Measurements from ENCODE around the gene FMOD. TPM values are rescaled to one million over a fixed set of nuclear protein-coding genes. Genes with fewer than 3 reads are reported as not detected.
A peak's percentile ranks its signal among the peaks of the same experiment; 100 is the strongest.

Gene FMOD
- total RNA-seq, 1 donor from 2014 or later = 0.47 TPM

- DNase-seq (ENCODE audit: low spot score) = no peak
- H3K27me3 Mint-ChIP-seq (ENCODE audit: low read depth) = peaks cover 3% of the 10 kb centered on the region
- peaks cover 7% of the 10 kb centered on the region for H3K4me1 Mint-ChIP-seq (ENCODE audit: low read depth)
- H3K36me3 Mint-ChIP-seq (ENCODE audit: low read depth) = no peaks in the 10 kb centered on the region
- H3K9me3 Mint-ChIP-seq (ENCODE audit: low read depth) = no peaks in the 10 kb centered on the region
- H3K27ac Mint-ChIP-seq (ENCODE audit: unreplicated experiment) = no peak overlapping the region
- TF ChIP-seq CTCF (IDR thresholded peaks at IDR 0.05) = no peak
- H3K4me3 Mint-ChIP-seq (ENCODE audit: unreplicated experiment) = no peak overlapping the region
Measured at GRCh38 chr1:203336097-203336496, 14.8 kb downstream of the FMOD start.

DNA sequence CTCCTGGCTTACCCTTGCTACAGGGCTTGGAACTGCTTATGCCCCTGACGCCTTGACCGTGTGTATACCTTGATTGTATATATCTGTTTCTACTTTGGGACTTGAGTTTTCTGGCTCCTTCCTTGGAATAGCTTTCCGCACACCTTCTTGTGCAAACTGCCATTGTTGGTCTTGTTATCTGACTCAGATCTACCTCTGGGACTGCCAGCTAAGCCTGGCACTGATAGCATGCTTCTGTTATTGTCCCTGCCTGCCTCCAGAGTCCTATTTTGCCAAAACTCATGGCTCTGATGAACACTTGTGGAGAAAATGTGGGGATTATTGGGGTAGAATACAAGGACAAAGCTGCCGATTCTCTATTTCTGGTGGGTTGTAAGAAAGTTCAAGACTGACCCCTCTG, 15.4 kb downstream of the FMOD start:
- no peak for TF ChIP-seq CTCF (IDR thresholded peaks at IDR 0.05)
- Mint-ChIP-seq H3K27ac (ENCODE audit: unreplicated experiment) (no peak overlapping the region), H3K27me3 (ENCODE audit: low read depth) (peaks cover 3% of the 10 kb centered on the region), H3K9me3 (ENCODE audit: low read depth) (no peaks in the 10 kb centered on the region), H3K4me1 (ENCODE audit: low read depth) (peaks cover 7% of the 10 kb centered on the region), H3K4me3 (ENCODE audit: unreplicated experiment) (no peak overlapping the region), H3K36me3 (ENCODE audit: low read depth) (no peaks in the 10 kb centered on the region)
- DNase-seq (ENCODE audit: low spot score) = no peak

DNA sequence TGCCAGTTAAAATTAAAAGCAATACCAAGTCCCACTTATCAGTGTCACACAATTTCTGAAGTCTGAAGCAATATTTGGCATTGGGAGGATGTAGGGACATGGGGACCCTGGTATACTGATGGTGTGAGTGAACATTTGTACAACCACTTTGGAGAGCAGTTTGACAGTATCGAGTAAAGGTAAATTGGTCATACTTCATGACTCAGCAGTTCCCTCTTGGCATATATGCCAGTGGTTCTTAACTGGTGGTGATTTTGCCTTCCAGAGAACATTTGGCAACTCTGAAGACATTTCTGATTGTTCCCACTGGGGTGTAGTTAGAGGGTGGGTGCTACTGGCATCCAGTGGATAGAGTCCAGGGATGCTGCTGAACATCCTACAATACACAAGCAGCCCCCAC, 19.7 kb downstream of the FMOD start:
- Mint-ChIP-seq H3K4me1 (ENCODE audit: low read depth) (peaks cover 18% of the 10 kb centered on the region), H3K36me3 (ENCODE audit: low read depth) (no peaks in the 10 kb centered on the region), H3K9me3 (ENCODE audit: low read depth) (no peaks in the 10 kb centered on the region), H3K4me3 (ENCODE audit: unreplicated experiment) (no peak overlapping the region), H3K27ac (ENCODE audit: unreplicated experiment) (no peak overlapping the region), H3K27me3 (ENCODE audit: low read depth) (peaks cover 3% of the 10 kb centered on the region)
- DNase-seq (ENCODE audit: low spot score) = no peak
- TF ChIP-seq CTCF (IDR thresholded peaks at IDR 0.05) = no peak

DNA sequence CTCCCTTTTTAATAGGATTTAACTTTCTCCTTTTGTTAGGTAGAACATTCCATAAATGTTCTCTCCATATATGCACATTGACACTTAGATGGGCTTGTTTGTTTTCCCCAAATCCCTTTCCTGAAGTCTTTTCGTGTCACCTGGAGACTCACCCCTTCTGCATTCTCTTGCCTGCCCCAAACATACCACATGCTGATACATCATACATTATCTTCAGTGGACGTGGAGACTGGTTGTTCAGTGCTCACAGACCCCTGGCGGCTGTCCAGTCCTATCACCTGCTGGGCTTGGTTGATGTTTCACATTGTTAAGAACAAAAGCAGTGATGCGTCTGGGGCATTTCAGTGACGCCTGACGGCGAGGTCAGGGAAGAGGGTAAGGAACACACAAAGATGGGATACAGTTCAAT, 22.2 kb downstream of the FMOD start:
- Mint-ChIP-seq H3K9me3 (ENCODE audit: low read depth) (no peaks in the 10 kb centered on the region), H3K27ac (ENCODE audit: unreplicated experiment) (no peak overlapping the region), H3K4me1 (ENCODE audit: low read depth) (peaks cover 33% of the 10 kb centered on the region), H3K4me3 (ENCODE audit: unreplicated experiment) (no peak overlapping the region), H3K36me3 (ENCODE audit: low read depth) (no peaks in the 10 kb centered on the region), H3K27me3 (ENCODE audit: low read depth) (peaks cover 3% of the 10 kb centered on the region)
- peak; percentile 20 for TF ChIP-seq CTCF (IDR thresholded peaks at IDR 0.05)
- no peak for DNase-seq (ENCODE audit: low spot score)

DNA sequence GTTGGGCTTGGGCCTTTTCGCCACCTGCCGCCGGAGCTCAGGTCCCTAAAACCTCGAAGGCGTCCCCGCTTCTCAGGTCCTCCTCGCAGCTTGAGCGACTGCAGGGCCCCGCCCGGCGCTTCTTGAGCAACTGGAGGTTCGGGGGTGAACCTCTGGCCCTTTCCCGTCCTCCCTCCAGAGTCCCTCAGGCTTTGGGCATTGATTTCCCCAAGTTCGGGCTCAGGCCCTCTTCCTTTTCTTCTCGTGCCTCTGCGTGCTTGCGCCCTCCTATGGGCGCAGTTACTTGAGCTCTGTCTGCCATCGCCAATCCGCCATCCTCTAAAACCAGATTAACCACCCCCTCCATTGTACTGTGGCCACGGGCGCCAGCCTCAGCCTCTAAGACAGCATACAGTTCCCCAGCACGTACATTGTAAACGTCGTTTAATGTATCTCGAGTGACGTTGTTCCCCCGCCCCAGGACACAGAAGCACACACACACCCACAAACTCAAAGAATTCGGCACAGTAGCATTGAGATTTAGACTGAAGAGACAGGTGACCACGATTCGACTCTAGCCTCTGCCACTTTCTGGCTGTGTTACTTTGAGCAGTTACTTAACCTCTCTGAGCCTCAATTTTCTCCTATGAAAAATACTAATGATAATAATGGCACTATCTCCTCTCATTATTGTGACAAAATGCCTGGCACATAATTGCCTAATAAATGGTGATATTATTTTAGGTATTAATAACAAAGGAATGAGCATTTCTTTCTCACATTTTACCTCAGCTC, 23.1 kb downstream of the FMOD start:
- Mint-ChIP-seq H3K9me3 (ENCODE audit: low read depth) (no peaks in the 10 kb centered on the region), H3K27me3 (ENCODE audit: low read depth) (peaks cover 2% of the 10 kb centered on the region), H3K36me3 (ENCODE audit: low read depth) (no peaks in the 10 kb centered on the region), H3K27ac (ENCODE audit: unreplicated experiment) (peak overlapping the region; percentile 76), H3K4me3 (ENCODE audit: unreplicated experiment) (peak overlapping the region; percentile 67), H3K4me1 (ENCODE audit: low read depth) (peaks cover 42% of the 10 kb centered on the region)
- TF ChIP-seq CTCF (IDR thresholded peaks at IDR 0.05) = peak; percentile 78
- no peak for DNase-seq (ENCODE audit: low spot score)

Data from chondrocyte (in vitro differentiated cells).